Right atrium auricular region (tissue), 2 donors: ENCODE results near the gene OLIG2. TPM values are rescaled to one million over a fixed set of nuclear protein-coding genes. Genes with fewer than 3 reads are reported as not detected.

ENCODE experiments used
- DNase-seq: peaks from one replicate; pipeline ENCODE4 v3.0.0-alpha.2; 2019; ENCODE audit warnings: low spot score
- H3K27ac ChIP-seq, 2 donors: fragments of 200-600 bp; sonication (generic); 1 replicate in 1 of 2; 2 replicates in 1 of 2; pipeline ENCODE4 v1.5.1; 2016 to 2019
- H3K27me3 ChIP-seq, 2 donors: fragments of 200-600 bp; sonication (generic); one replicate each; pipeline versions ENCODE4 v1.5.1 to v1.6.0; 2017 to 2019
- H3K36me3 ChIP-seq: fragments of 200-600 bp; sonication (generic); one replicate; pipeline ENCODE4 v1.5.1; 2016
- H3K4me1 ChIP-seq, 2 donors: fragments of 200-600 bp; sonication (generic); one replicate each; pipeline versions ENCODE4 v1.5.1 to v1.6.0; 2017 to 2019
- H3K4me3 ChIP-seq, 2 donors: fragments of 200-600 bp; sonication (generic); 1 replicate in 1 of 2; 2 replicates in 1 of 2; pipeline ENCODE4 v1.5.1; 2017 to 2019; ENCODE audit warnings: mild to moderate bottlenecking in 1 of 2, moderate library complexity in 1 of 2
- H3K9me3 ChIP-seq, 2 donors: fragments of 200-600 bp; sonication (generic); one replicate each; pipeline ENCODE4 v1.5.1; 2019
- total RNA-seq, 2 donors: library from RNA; depleted of rRNA; stranded (reverse); fragments of >200 nt; gene quantifications; one replicate each; pipeline ENCODE4 v1.1.0, GENCODE V29; 2016
- TF ChIP-seq, protein P1 (sequence below), 2 donors: fragments of 200-600 bp; sonication (generic); IDR thresholded peaks; one replicate each; pipeline ENCODE4 v1.5.1; 2019; ENCODE audit warnings: antibody characterized with exemption in 2 of 2

OLIG2 gene
- total RNA-seq, 2 donors from 2014 or later = not detected

DNA sequence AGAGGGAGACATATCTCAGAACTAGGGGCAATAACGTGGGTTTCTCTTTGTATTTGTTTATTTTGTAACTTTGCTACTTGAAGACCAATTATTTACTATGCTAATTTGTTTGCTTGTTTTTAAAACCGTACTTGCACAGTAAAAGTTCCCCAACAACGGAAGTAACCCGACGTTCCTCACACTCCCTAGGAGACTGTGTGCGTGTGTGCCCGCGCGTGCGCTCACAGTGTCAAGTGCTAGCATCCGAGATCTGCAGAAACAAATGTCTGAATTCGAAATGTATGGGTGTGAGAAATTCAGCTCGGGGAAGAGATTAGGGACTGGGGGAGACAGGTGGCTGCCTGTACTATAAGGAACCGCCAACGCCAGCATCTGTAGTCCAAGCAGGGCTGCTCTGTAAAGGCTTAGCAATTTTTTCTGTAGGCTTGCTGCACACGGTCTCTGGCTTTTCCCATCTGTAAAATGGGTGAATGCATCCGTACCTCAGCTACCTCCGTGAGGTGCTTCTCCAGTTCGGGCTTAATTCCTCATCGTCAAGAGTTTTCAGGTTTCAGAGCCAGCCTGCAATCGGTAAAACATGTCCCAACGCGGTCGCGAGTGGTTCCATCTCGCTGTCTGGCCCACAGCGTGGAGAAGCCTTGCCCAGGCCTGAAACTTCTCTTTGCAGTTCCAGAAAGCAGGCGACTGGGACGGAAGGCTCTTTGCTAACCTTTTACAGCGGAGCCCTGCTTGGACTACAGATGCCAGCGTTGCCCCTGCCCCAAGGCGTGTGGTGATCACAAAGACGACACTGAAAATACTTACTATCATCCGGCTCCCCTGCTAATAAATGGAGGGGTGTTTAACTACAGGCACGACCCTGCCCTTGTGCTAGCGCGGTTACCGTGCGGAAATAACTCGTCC is 1.3 kb upstream of the OLIG2 start:
- Histone ChIP-seq H3K4me1 (peaks cover 0 to 70% of the 10 kb centered on the region in 2 donors), H3K9me3 (no peaks in the 10 kb centered on the region), H3K4me3 (no peak overlapping the region), H3K27me3 (peaks cover 40 to 86% of the 10 kb centered on the region in 2 donors), H3K36me3 (no peaks in the 10 kb centered on the region), H3K27ac (no peak overlapping the region)
- no peak for DNase-seq
- TF ChIP-seq, protein P1, sequence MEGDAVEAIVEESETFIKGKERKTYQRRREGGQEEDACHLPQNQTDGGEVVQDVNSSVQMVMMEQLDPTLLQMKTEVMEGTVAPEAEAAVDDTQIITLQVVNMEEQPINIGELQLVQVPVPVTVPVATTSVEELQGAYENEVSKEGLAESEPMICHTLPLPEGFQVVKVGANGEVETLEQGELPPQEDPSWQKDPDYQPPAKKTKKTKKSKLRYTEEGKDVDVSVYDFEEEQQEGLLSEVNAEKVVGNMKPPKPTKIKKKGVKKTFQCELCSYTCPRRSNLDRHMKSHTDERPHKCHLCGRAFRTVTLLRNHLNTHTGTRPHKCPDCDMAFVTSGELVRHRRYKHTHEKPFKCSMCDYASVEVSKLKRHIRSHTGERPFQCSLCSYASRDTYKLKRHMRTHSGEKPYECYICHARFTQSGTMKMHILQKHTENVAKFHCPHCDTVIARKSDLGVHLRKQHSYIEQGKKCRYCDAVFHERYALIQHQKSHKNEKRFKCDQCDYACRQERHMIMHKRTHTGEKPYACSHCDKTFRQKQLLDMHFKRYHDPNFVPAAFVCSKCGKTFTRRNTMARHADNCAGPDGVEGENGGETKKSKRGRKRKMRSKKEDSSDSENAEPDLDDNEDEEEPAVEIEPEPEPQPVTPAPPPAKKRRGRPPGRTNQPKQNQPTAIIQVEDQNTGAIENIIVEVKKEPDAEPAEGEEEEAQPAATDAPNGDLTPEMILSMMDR (IDR thresholded peaks at IDR 0.05) = no peak

DNA sequence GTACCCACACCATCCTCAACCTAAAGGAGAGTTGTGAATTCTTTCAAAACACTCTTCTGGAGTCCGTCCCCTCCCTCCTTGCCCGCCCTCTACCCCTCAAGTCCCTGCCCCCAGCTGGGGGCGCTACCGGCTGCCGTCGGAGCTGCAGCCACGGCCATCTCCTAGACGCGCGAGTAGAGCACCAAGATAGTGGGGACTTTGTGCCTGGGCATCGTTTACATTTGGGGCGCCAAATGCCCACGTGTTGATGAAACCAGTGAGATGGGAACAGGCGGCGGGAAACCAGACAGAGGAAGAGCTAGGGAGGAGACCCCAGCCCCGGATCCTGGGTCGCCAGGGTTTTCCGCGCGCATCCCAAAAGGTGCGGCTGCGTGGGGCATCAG is 638 bp upstream of the OLIG2 start:
- Histone ChIP-seq H3K27me3 (peaks cover 38 to 86% of the 10 kb centered on the region in 2 donors), H3K4me3 (no peak overlapping the region)

DNA sequence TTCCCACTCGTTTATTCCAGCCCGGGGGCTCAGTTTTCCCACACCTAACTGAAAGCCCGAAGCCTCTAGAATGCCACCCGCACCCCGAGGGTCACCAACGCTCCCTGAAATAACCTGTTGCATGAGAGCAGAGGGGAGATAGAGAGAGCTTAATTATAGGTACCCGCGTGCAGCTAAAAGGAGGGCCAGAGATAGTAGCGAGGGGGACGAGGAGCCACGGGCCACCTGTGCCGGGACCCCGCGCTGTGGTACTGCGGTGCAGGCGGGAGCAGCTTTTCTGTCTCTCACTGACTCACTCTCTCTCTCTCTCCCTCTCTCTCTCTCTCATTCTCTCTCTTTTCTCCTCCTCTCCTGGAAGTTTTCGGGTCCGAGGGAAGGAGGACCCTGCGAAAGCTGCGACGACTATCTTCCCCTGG is 716 bp downstream of the OLIG2 start:
- peaks cover 0 to 62% of the 10 kb centered on the region in 2 donors for H3K4me1 ChIP-seq
- H3K27me3 ChIP-seq = peaks cover 30 to 80% of the 10 kb centered on the region in 2 donors
- no peaks in the 10 kb centered on the region for H3K9me3 ChIP-seq
- no peak overlapping the region for H3K4me3 ChIP-seq
- no peak for DNase-seq
- no peaks in the 10 kb centered on the region for H3K36me3 ChIP-seq
- no peak overlapping the region for H3K27ac ChIP-seq
- TF ChIP-seq, protein P1 (IDR thresholded peaks at IDR 0.05) = no peak

More for the DNA sequence above, 638 bp upstream of the OLIG2 start:
- H3K36me3 ChIP-seq = no peaks in the 10 kb centered on the region
- peaks cover 0 to 66% of the 10 kb centered on the region in 2 donors for H3K4me1 ChIP-seq
- H3K27ac ChIP-seq = no peak overlapping the region
- TF ChIP-seq, protein P1 (IDR thresholded peaks at IDR 0.05) = no peak
- DNase-seq = no peak
- no peaks in the 10 kb centered on the region for H3K9me3 ChIP-seq

DNA sequence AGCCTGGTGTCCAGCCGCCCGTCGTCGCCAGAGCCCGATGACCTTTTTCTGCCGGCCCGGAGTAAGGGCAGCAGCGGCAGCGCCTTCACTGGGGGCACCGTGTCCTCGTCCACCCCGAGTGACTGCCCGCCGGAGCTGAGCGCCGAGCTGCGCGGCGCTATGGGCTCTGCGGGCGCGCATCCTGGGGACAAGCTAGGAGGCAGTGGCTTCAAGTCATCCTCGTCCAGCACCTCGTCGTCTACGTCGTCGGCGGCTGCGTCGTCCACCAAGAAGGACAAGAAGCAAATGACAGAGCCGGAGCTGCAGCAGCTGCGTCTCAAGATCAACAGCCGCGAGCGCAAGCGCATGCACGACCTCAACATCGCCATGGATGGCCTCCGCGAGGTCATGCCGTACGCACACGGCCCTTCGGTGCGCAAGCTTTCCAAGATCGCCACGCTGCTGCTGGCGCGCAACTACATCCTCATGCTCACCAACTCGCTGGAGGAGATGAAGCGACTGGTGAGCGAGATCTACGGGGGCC is 1.2 kb downstream of the OLIG2 start:
- Histone ChIP-seq H3K4me1 (peaks cover 0 to 62% of the 10 kb centered on the region in 2 donors), H3K36me3 (no peaks in the 10 kb centered on the region), H3K27ac (no peak overlapping the region), H3K27me3 (peaks cover 27 to 75% of the 10 kb centered on the region in 2 donors), H3K4me3 (no peak overlapping the region), H3K9me3 (no peaks in the 10 kb centered on the region)
- TF ChIP-seq, protein P1 (IDR thresholded peaks at IDR 0.05) = no peak
- DNase-seq = no peak

DNA sequence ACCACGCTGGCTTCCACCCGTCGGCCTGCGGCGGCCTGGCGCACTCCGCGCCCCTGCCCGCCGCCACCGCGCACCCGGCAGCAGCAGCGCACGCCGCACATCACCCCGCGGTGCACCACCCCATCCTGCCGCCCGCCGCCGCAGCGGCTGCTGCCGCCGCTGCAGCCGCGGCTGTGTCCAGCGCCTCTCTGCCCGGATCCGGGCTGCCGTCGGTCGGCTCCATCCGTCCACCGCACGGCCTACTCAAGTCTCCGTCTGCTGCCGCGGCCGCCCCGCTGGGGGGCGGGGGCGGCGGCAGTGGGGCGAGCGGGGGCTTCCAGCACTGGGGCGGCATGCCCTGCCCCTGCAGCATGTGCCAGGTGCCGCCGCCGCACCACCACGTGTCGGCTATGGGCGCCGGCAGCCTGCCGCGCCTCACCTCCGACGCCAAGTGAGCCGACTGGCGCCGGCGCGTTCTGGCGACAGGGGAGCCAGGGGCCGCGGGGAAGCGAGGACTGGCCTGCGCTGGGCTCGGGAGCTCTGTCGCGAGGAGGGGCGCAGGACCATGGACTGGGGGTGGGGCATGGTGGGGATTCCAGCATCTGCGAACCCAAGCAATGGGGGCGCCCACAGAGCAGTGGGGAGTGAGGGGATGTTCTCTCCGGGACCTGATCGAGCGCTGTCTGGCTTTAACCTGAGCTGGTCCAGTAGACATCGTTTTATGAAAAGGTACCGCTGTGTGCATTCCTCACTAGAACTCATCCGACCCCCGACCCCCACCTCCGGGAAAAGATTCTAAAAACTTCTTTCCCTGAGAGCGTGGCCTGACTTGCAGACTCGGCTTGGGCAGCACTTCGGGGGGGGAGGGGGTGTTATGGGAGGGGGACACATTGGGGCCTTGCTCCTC is 1.9 kb downstream of the OLIG2 start:
- H3K36me3 ChIP-seq = no peaks in the 10 kb centered on the region
- H3K27ac ChIP-seq = no peak overlapping the region
- DNase-seq = no peak
- H3K9me3 ChIP-seq = no peaks in the 10 kb centered on the region
- no peak overlapping the region for H3K4me3 ChIP-seq
- peaks cover 30 to 69% of the 10 kb centered on the region in 2 donors for H3K27me3 ChIP-seq
- TF ChIP-seq, protein P1 (IDR thresholded peaks at IDR 0.05) = no peak
- peaks cover 0 to 61% of the 10 kb centered on the region in 2 donors for H3K4me1 ChIP-seq
